SK-N-MC (cell line): Measurements from ENCODE around the gene CUL4A.

ENCODE experiments used
- DNase-seq: peaks from one replicate; pipeline ENCODE4 v3.0.0-alpha.2; 2011; ENCODE audit warnings: low read depth, low spot score
- H3K27ac ChIP-seq: fragments of 200-600 bp; sonication (generic); 2 replicates; pipeline ENCODE4 v1.5.1; 2016; ENCODE audit warnings: mixed run types
- H3K36me3 ChIP-seq: fragments of 200-600 bp; sonication (generic); 2 replicates; pipeline ENCODE4 v1.6.1; 2017; ENCODE audit warnings: antibody characterized with exemption, low read length, mixed read lengths; ENCODE audit not compliant: insufficient read depth
- H3K4me3 ChIP-seq: fragments of 200-600 bp; sonication (generic); 2 replicates; pipeline ENCODE4 v1.5.1; 2016
- H3K9ac ChIP-seq: fragments of 200-600 bp; sonication (generic); 2 replicates; pipeline ENCODE4 v1.8.0; 2017; ENCODE audit warnings: mixed run types, mixed read lengths; ENCODE audit not compliant: insufficient read length
- H3K9me3 ChIP-seq: fragments of 200-600 bp; sonication (generic); 2 replicates; pipeline ENCODE4 v1.6.1; 2017; ENCODE audit warnings: low read depth, mild to moderate bottlenecking, antibody characterized with exemption, low read length, moderate library complexity, mixed read lengths
- EZH2 ChIP-seq: fragments of 200-600 bp; sonication (generic); IDR thresholded peaks from one replicate; pipeline ENCODE4 v1.6.1; 2017; ENCODE audit warnings: antibody characterized with exemption
- FOXP2 ChIP-seq: optimal IDR thresholded peaks from 2 replicates; pipeline ENCODE3; 2011; ENCODE audit warnings: mild to moderate bottlenecking, moderate library complexity; ENCODE audit not compliant: insufficient read depth; ENCODE audit errors: extremely low read length, control extremely low read depth
- POLR2AphosphoS5 ChIP-seq: IDR thresholded peaks from 2 replicates; pipeline ENCODE4 v1.6.1; 2012; ENCODE audit warnings: mild to moderate bottlenecking, low read depth, low read length, borderline replicate concordance

The CUL4A gene

DNA sequence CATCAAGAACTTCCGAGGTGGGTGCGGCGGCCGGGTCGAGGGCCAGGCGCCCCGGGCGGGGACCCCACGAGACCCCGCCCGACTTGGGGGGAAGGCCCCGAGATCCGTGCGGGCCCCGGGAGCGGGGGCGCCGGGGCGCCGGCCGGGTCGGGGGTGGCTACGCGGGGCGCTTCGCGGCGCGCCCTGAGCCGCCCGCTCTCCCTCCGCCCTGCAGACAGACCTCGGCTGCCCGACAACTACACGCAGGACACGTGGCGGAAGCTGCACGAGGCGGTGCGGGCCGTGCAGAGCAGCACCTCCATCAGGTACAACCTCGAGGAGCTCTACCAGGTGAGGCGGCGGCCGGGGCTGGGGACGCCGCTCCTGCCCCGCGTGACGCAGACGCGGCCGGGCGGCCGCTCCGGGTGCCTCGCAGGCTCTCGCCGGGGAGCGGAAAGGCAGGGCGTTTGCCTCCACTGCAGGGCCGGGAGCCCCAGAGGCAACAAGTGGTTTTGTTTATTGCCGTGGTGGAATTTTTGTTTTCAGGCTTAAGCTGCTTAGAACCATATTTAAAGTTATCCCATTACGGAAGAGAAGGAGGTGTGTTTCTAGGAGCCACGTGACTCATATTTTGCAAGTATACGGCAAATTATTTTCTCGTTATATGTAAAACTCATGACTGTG, 477 bp downstream of the CUL4A start:
- Histone ChIP-seq H3K27ac (peak overlapping the region; percentile 79), H3K36me3 (peaks cover 38% of the 10 kb centered on the region), H3K9me3 (no peaks in the 10 kb centered on the region), H3K9ac (peak overlapping the region; percentile 68), H3K4me3 (peak overlapping the region; percentile 87)
- peak; percentile 32; the same call in 1 of the 2 replicates for TF ChIP-seq POLR2AphosphoS5
- no peak for TF ChIP-seq EZH2
- DNase-seq, result peak; percentile 55

DNA sequence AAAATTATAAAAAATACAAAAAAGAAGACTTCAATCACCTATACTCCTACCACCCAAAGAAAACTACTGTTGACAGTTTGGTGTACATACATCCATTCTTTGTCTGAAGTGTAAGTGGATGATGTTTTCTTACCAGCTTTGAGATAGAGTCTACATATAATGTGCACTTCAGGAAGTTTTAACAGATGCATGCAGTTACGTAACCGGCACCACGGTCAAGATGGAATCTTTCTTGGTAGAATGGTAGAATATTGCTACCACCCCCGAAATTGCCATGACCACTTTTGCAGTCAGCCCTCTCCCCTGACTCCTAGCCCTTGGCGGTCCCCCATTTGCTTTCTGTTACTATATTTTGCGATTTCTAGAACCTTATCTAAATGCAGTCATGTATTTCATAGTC, 1.4 kb downstream of the CUL4A start:
- peak overlapping the region; percentile 68 for H3K9ac ChIP-seq
- peak overlapping the region; percentile 87 for H3K4me3 ChIP-seq
- TF ChIP-seq FOXP2 (no peak), EZH2 (no peak), POLR2AphosphoS5 (no peak)
- peaks cover 33% of the 10 kb centered on the region for H3K36me3 ChIP-seq
- no peaks in the 10 kb centered on the region for H3K9me3 ChIP-seq
- peak overlapping the region; percentile 79; the same call in 1 of the 2 replicates for H3K27ac ChIP-seq
- DNase-seq, result no peak

DNA sequence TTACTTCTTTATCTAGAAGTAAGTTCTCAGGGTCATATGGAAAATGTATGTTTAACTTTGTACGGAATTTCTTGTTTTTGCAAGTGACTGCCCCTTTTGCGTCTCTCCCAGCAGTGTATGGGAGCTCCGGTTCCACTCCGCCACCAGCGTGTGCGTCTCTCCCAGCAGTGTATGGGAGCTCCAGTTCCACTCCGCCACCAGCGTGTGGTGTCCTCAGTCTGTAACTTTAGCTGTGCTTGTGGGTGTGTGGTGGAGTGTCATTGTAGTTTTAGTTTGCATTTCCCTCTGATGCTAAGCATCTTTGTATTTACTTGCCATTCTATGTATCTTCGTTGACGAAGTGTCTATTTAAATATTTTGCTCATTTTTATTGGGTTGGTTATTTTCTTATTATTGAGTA, 2.4 kb downstream of the CUL4A start:
- Histone ChIP-seq H3K27ac (no peak overlapping the region), H3K9me3 (no peaks in the 10 kb centered on the region), H3K4me3 (no peak overlapping the region), H3K36me3 (peaks cover 23% of the 10 kb centered on the region), H3K9ac (no peak overlapping the region)
- DNase-seq, result no peak
- no peak for TF ChIP-seq FOXP2
- no peak for TF ChIP-seq POLR2AphosphoS5
- TF ChIP-seq EZH2, result no peak

GRCh38 chr13:113216254-113217048, 7.0 kb downstream of the CUL4A start:
- H3K4me3 ChIP-seq, result peak overlapping the region; percentile 56

GRCh38 chr13:113218586-113218985, 9.2 kb downstream of the CUL4A start:
- no peak for TF ChIP-seq POLR2AphosphoS5
- TF ChIP-seq EZH2, result no peak
- no peak for TF ChIP-seq FOXP2
- DNase-seq, result no peak
- no peak overlapping the region for H3K9ac ChIP-seq
- peaks cover 24% of the 10 kb centered on the region for H3K36me3 ChIP-seq
- no peaks in the 10 kb centered on the region for H3K9me3 ChIP-seq
- H3K4me3 ChIP-seq, result no peak overlapping the region
- no peak overlapping the region for H3K27ac ChIP-seq

More at GRCh38 chr13:113216254-113217048, 7.0 kb downstream of the CUL4A start:
- no peak overlapping the region for H3K9ac ChIP-seq
- no peaks in the 10 kb centered on the region for H3K9me3 ChIP-seq
- peak overlapping the region; percentile 79 for H3K27ac ChIP-seq
- DNase-seq, result no peak
- H3K36me3 ChIP-seq, result peaks cover 22% of the 10 kb centered on the region
- TF ChIP-seq FOXP2, result no peak
- no peak for TF ChIP-seq POLR2AphosphoS5
- TF ChIP-seq EZH2, result no peak

DNA sequence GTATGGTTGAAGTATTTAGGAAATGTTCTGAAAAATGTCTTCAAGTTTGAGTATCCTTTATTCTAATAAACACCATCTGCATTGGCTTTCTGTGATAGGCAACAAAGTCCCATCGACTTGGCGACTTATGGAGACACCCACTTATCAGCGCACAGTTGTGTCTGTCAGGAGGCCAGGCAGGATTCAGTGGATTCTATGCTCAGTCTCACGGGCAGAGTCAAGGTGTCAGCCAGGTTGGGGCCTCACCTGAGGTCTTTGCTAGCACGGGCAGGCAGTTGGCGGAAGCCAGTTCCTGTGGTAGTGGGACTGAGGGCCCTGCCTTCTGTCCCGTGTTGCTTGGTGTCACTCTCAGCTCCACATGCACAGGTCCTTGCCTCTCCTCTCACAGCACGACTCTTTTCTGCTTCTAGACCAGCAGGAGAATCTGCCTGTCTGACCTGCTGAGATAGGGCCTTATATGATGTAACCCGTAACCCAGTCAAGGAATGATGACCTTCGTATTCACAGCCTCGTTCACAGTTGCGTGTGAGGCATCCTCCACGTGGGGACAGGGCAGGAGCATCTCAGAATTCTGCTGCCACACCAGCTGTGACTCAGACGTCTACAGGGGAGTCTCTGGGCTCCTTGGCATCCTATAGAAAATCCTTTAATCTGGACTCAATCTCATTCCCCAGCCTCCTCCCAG, 10.0 kb downstream of the CUL4A start:
- H3K9ac ChIP-seq, result no peak overlapping the region
- DNase-seq, result no peak
- no peak overlapping the region for H3K4me3 ChIP-seq
- peaks cover 27% of the 10 kb centered on the region for H3K36me3 ChIP-seq
- TF ChIP-seq EZH2 (no peak), FOXP2 (no peak), POLR2AphosphoS5 (no peak)
- no peak overlapping the region for H3K27ac ChIP-seq
- H3K9me3 ChIP-seq, result no peaks in the 10 kb centered on the region

GRCh38 chr13:113220141-113220598, 10.8 kb downstream of the CUL4A start:
- no peak overlapping the region for H3K4me3 ChIP-seq
- TF ChIP-seq EZH2, result no peak
- no peak for TF ChIP-seq POLR2AphosphoS5
- no peak for TF ChIP-seq FOXP2
- H3K9ac ChIP-seq, result no peak overlapping the region
- no peak for DNase-seq
- H3K9me3 ChIP-seq, result no peaks in the 10 kb centered on the region
- no peak overlapping the region for H3K27ac ChIP-seq
- H3K36me3 ChIP-seq, result peaks cover 35% of the 10 kb centered on the region

GRCh38 chr13:113220877-113221276, 11.5 kb downstream of the CUL4A start:
- peaks cover 42% of the 10 kb centered on the region for H3K36me3 ChIP-seq
- no peaks in the 10 kb centered on the region for H3K9me3 ChIP-seq
- H3K4me3 ChIP-seq, result no peak overlapping the region
- no peak overlapping the region for H3K9ac ChIP-seq
- DNase-seq, result no peak
- H3K27ac ChIP-seq, result no peak overlapping the region
- TF ChIP-seq FOXP2 (no peak), EZH2 (no peak), POLR2AphosphoS5 (no peak)
